GM20431 (cell line): ENCODE data around the gene TNFRSF6B.
"Not testable (repeated sequence)": the region's sequence is repeated elsewhere in the genome, so short reads cannot be mapped to it uniquely, and the experiment has no call there.

ENCODE experiments used
- in situ Hi-C: fragments of 300-500 bp; cut with MseI, MboI; formaldehyde crosslinking; loops from one replicate; pipeline ENCODE4 v1.15.0; 2020; ENCODE audit warnings: low sequenced_read_pairs; ENCODE audit not compliant: unreplicated experiment

TNFRSF6B gene

GRCh38 chr20:63696628-63697356 lies at the start of gene TNFRSF6B:
TSS of gene TNFRSF6B (plus strand) at chr20:63696652. CDS start at chr20:63696768, 116 bp downstream.
- in situ Hi-C loops, result no loop called here

GRCh38 chr20:63648190-63648589 lies 48.3 kb upstream of the TNFRSF6B start:
- in situ Hi-C loops, result no loop called here

DNA sequence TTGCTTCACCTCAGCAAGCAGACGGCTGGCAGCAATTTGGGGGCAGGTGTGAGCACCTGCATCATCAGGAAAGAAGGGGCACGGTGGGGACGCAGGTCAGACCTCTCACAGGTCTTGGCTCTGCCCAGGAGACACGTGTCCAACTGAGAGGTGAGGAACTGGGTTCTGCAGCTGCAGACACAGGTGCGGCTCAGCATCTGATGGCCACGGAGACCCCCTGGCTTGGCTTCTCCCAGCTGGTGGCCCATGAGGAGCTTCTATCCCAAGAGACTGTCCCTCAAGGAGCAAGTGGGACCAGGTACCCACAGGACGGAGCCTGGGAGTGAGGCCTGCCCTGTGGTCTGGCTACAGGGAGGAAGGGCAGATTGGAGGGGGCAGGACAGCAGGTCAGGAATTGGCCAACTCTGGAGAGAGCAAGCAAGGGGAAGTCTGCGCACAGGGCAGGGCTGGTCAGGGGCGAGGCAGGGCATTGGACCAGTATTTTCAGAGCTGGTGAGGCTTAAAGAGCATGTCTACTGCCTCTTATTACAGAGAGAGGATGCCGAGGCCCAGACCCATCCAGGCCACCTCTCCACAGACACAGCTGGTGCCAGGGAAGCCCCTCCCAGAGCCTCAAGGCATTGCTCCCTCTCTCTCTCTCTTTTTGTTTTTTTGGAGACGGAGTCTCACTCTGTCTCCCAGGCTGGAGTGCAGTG lies 47.4 kb upstream of the TNFRSF6B start:
- in situ Hi-C loops, result no loop called here

DNA sequence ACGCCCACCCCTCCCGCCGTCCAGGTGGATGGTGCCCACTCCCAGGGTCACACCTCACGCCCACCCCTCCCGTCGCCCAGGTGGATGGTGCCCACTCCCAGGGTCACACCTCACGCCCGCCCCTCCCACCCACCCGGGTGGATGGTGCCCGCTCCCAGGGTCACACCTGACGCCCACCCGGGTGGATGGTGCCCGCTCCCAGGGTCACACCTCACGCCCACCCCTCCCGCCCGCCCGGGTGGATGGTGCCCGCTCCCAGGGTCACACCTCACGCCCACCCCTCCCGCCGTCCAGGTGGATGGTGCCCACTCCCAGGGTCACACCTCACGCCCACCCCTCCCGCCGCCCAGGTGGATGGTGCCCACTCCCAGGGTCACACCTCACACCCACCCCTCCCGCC lies 46.0 kb upstream of the TNFRSF6B start:
- in situ Hi-C loops, result not testable (repeated sequence)

DNA sequence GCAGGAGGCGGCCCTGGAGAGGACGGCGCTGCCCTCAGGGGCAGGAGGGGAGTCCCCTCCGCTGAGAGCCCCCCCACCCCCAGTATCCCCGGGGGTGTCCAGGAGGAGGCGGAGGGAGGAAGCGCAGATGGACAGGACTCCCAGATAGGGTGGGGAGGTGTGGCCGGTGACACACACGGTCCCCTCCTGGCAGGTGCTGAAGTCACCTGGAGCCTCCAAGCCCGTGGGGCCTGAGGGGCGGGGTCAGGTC lies 44.6 kb upstream of the TNFRSF6B start:
- in situ Hi-C loops, result no loop called here

DNA sequence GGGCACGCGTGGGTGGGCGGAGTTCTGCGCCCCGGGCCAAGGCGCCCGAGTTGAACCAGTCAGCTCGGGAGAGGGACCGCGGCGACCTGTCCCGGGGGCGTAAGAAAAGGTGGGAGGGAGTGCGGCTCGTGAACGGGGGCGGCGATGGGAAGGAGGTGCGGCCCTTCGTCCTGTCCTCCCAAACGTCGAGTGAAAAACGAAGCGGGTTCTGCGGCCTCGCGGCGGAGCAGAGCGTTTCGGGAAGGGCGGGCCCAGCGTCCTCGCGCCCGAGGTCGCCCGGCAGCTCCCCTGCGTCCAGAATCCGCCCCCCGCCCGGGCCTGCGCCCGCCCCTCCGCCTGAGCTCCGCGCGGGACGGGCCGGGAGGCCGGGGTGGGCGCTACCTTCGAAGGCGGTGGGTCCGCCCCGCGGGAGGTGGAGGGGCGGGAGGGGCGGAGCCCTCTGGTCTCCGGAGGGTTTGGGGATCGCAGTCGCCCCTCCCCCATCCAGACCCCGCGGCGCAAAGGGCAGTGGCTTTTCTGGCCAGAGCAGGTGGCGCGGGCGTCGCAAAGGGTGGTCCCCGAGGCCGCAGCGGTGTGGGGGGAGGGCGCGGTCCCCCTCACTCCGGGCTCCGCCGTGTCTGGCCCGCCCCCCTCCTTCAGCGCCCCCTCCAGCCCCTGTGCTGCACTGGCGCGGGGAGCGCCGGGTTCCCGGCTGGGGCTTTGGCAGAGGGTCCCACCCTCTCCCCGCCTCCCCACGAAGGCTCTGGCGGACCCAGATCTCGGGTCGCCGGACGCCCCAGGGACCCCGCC lies 44.1 kb upstream of the TNFRSF6B start:
- in situ Hi-C loops, result no loop called here

- in situ Hi-C loops, result no loop called here
These were observed 43.1 kb upstream of the TNFRSF6B start, which contains the start of gene STMN3 for GRCh38 chr20:63653041-63653973. TSS of gene STMN3 (minus strand) at chr20:63653424. CDS start at chr20:63653345, 79 bp downstream.

DNA sequence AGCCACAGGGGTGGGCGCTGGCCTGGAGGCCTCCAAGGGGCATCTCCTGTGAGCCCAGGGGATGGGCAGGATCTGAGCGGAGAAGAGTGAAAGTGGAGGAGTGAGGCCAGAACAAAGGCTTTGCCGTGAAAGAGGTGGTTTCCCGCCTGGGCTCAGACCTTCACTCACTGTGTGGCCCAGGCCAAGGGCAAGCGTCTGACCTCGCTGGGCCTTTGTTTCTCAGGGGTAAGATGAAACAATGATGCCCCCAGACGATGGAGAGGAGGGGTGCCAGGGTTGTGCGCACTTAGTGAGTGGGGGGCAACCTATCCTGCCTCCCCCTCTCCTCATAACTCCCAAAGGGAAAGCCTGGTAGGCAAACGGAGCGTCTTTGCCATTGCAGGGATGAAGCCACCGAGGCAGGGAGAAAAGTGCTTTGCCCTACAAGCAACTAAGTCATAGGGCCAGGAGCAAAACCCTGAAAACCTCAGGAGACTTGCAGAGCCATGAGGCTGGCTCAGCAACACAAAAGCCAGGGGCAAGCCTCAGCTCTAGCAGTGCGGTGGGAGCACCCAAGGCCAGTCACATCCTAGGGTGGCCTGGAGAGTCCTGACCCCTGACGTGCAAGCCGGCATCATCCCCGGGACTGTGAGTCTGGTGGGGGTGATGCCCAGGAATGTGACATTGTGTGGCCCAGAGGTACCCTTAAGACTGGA lies 42.3 kb upstream of the TNFRSF6B start:
- in situ Hi-C loops, result no loop called here

- in situ Hi-C loops, result no loop called here
These were observed 41.2 kb upstream of the TNFRSF6B start for GRCh38 chr20:63655249-63655648.

DNA sequence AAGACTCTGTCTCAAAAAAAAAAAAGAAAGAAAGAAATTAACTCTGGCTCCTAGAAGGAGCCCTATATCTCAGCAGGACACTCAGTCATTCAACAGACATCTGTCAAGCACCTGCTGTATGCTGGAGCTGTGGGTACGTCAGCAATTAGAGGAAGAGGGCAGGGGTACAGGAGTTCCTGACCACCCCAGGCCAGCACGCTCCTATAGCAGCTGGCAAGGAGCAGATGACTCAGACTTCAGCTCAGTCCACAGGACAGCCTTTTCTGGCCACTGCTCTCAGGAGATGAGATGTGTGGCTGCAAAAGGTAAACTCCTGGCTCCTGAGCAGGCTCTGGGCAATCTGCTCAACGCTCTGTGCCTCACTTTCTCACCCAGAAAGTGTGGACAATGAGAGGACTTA lies 40.0 kb upstream of the TNFRSF6B start:
- in situ Hi-C loops, result no loop called here

GRCh38 chr20:63657260-63657936 lies 39.1 kb upstream of the TNFRSF6B start:
- in situ Hi-C loops, result no loop called here

DNA sequence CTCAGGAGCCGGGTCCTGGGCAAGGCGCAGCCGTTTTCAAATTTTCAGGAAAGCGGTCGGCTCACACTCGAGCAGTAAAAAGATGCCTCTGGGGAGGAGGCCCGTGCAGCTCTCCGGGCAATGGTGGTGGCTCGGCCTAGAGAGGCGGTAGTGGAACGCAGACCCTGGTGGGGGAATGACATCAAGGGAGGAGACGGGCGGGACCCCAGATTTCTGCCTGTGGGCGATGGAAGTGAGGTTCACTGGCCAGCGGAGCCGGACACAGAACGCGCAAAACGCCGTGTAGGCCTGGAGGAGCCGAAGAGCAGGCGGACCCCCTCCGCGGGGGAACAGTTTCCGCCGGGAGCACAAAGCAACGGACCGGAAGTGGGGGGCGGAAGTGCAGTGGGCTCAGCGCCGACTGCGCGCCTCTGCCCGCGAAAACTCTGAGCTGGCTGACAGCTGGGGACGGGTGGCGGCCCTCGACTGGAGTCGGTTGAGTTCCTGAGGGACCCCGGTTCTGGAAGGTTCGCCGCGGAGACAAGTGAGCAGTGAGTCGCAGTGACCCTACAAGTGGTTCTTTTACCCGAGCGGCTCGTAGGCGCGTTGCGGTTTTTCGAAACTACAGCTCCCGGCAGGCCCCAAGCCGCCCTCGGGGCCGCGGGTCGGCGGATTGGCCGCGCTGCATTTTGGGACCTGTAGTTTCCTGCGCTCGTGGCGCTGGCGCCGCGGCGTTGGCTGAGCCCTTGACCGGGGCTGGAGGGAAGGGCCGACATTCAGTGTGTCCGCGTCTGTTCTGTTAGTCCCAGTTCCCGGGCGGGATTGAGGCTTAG lies 38.3 kb upstream of the TNFRSF6B start, which contains the start of gene RTEL1:
Gene RTEL1, plus strand, starts transcription at position 376 of the 812 bp plus-strand sequence. CDS start 1,091 bp downstream, outside the sequence.
- in situ Hi-C loops, result no loop called here

GRCh38 chr20:63658749-63659187 lies 37.7 kb upstream of the TNFRSF6B start:
- in situ Hi-C loops, result no loop called here

DNA sequence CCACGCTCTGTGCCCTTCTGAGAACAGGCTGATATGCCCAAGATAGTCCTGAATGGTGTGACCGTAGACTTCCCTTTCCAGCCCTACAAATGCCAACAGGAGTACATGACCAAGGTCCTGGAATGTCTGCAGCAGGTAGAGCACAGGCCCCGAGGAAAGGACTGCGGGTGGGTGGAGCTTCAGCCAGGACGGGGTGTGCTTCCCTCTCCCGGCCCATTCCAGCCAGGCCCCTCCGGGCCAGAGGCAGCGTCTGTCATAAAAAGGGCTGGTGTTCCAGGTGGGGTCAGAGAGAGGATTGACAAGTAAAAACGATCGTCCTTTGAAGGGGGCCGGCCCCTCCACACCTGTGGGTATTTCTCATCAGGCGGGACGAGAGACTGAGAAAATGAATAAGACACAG lies 37.1 kb upstream of the TNFRSF6B start:
- in situ Hi-C loops, result no loop called here

- in situ Hi-C loops, result not testable (repeated sequence)
These were observed 36.3 kb upstream of the TNFRSF6B start for GRCh38 chr20:63660174-63660573.

DNA sequence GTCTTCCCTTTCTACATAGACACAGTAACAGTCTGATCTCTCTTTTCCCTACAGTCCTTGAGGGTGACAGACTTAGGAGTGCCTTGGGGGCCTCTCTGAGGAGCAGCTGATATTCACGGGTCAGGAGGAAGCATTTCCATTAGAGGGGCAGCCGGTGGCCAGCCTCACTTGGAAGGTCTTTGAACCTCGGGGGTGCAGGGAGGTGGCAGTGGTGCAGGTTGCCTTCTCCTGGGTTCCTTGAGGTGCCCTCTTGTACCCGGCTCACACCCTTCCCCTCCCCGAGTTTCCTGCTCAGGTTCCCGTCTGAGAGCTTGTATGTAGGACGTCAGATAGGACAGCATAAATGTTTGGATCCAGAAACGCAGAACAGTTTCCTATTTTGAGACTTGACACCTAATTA lies 35.8 kb upstream of the TNFRSF6B start:
- in situ Hi-C loops, result no loop called here

- in situ Hi-C loops, result no loop called here
These were observed 35.3 kb upstream of the TNFRSF6B start for GRCh38 chr20:63661108-63661507.
